ENCODE results near the gene RALGPS1.

- TF ChIP-seq CTCF (IDR thresholded peaks at IDR 0.05; ENCODE audit: control extremely low read depth in 1 of 3, insufficient read depth in 1 of 3, low read depth in 1 of 3, low read length in 3 of 3) = no peak
- no peak for TF ChIP-seq SP1 (IDR thresholded peaks at IDR 0.05; ENCODE audit: low read depth, low read length)
- no peak for TF ChIP-seq EZH2 (IDR thresholded peaks at IDR 0.05; ENCODE audit: low read depth, low read length, severe bottlenecking)
- no peak for TF ChIP-seq TAF1 (IDR thresholded peaks at IDR 0.05; ENCODE audit: low read depth, low read length)
- TF ChIP-seq BCL11A (IDR thresholded peaks at IDR 0.05; ENCODE audit: low read depth in 2 of 2, low read length in 2 of 2) = no peak
- no peak for TF ChIP-seq POLR2A (IDR thresholded peaks at IDR 0.05; ENCODE audit: control extremely low read depth in 1 of 2, low read depth in 2 of 2, low read length in 2 of 2)
- TF ChIP-seq RBBP5 (IDR thresholded peaks at IDR 0.05; ENCODE audit: borderline replicate concordance, low read depth, low read length) = no peak
- TF ChIP-seq RAD21 (IDR thresholded peaks at IDR 0.05 in 1 of 2, conservative IDR thresholded peaks at IDR 0.05 in 1 of 2; ENCODE audit: low read depth in 2 of 2, low read length in 2 of 2) = no peak
- no peak for TF ChIP-seq SRF (IDR thresholded peaks at IDR 0.05; ENCODE audit: low read depth, low read length)
- no peak for TF ChIP-seq PHF8 (conservative IDR thresholded peaks at IDR 0.05; ENCODE audit: low read depth, low read length)
- TF ChIP-seq SIRT6 (IDR thresholded peaks at IDR 0.05; ENCODE audit: low read length) = no peak
Measured at GRCh38 chr9:127248241-127248640, 333.7 kb downstream of the RALGPS1 start.

All from H1 (cell line).